Measurements from ENCODE around the gene EXTL1.
A peak's percentile ranks its signal among the peaks of the same experiment; 100 is the strongest.
"Not testable (repeated sequence)": the region's sequence is repeated elsewhere in the genome, so short reads cannot be mapped to it uniquely, and the experiment has no call there.

Gene EXTL1, protein sequence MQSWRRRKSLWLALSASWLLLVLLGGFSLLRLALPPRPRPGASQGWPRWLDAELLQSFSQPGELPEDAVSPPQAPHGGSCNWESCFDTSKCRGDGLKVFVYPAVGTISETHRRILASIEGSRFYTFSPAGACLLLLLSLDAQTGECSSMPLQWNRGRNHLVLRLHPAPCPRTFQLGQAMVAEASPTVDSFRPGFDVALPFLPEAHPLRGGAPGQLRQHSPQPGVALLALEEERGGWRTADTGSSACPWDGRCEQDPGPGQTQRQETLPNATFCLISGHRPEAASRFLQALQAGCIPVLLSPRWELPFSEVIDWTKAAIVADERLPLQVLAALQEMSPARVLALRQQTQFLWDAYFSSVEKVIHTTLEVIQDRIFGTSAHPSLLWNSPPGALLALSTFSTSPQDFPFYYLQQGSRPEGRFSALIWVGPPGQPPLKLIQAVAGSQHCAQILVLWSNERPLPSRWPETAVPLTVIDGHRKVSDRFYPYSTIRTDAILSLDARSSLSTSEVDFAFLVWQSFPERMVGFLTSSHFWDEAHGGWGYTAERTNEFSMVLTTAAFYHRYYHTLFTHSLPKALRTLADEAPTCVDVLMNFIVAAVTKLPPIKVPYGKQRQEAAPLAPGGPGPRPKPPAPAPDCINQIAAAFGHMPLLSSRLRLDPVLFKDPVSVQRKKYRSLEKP

GRCh38 chr1:26021647-26022403 is at the start of gene EXTL1:
Gene EXTL1 (plus strand): TSS chr1:26021775. CDS start chr1:26022647, 872 bp downstream.
- no peak for DNase-seq (ENCODE audit: low read depth in 1 of 2, low spot score in 1 of 2)

DNA sequence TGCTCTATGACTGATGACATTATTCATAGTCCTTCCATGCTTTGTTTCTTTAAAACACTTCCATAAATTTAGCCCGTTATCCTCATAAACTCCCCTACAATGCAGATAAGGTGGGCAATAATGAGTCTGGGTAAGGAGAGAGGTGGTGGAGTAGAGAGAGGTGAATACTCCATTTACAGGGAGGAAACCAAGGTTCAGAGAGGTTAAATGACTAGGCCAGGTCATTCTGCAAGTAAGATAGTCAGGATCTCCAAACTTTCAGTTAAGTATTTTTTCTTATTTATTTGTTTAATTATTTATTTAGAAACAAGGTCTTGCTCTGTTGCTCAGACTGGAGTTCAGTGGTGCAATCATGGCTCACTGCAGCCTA is 49.8 kb upstream of the EXTL1 start:
- DNase-seq (ENCODE audit: low read depth in 1 of 2, low spot score in 1 of 2): no peak

DNA sequence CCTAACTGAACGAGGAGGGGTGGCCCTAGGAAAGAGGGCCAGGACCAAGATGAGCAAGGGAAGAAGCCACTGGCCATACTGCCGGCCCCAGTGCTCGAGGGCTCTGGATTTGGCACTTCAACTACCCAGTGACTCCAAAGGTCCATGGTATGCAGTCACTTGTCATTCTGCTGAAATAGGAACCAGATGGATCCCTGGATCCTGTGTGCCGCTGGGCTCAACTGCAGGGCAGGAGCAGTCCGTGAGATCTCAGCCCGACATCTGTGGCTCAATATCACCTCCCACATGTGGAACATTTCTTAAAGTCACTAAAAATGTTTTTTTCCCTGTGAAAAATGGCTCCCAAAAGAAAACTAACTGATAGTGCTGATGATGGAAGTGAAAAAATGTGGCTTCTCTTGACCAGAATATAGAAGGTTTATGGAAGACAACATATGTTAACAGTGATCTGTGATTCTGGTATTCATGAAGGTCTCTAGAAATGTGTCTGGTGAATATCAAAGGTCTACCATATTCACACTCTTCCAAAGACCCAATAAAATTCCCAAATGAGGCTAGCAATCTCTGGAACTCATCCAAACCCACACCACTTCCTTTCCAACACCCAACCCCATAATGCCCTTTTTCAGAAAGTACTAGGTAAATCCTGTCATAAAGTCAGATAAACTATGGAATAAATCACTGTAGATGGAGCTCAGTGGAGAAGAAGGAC is 47.8 kb upstream of the EXTL1 start:
- DNase-seq (ENCODE audit: low read depth in 1 of 2, low spot score in 1 of 2): no peak

DNA sequence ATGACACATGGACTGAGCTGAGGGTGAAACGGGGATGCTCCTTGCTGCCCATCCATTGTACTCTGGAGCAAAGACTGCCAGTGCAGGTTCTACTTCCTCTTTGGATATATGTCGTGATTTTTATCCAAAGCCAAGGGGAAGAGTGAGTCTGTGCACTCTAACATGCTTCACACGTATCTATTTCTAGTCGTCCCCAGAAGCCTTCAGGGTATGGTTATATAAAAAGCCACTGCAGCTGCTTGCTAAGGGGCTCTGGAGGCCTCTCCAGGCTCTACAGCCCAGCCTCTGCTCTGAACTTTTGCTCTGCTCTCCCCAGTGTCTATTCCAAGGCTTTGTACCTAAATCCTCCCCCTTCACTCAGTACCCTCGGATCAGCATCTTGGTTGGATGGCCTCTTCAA is 43.8 kb upstream of the EXTL1 start:
- no peak for DNase-seq (ENCODE audit: low read depth in 1 of 2, low spot score in 1 of 2)

GRCh38 chr1:25978403-25978802 is 43.2 kb upstream of the EXTL1 start:
- no peak for DNase-seq (ENCODE audit: low read depth in 1 of 2, low spot score in 1 of 2)

- no peak for DNase-seq (ENCODE audit: low read depth in 1 of 2, low spot score in 1 of 2)
Measured at GRCh38 chr1:25979210-25979609, 42.4 kb upstream of the EXTL1 start.

GRCh38 chr1:25985171-25985570 is 36.4 kb upstream of the EXTL1 start:
- DNase-seq (ENCODE audit: low read depth in 1 of 2, low spot score in 1 of 2): no peak

GRCh38 chr1:25985670-25986069 is 35.9 kb upstream of the EXTL1 start:
- no peak for DNase-seq (ENCODE audit: low read depth in 1 of 2, low spot score in 1 of 2)

DNA sequence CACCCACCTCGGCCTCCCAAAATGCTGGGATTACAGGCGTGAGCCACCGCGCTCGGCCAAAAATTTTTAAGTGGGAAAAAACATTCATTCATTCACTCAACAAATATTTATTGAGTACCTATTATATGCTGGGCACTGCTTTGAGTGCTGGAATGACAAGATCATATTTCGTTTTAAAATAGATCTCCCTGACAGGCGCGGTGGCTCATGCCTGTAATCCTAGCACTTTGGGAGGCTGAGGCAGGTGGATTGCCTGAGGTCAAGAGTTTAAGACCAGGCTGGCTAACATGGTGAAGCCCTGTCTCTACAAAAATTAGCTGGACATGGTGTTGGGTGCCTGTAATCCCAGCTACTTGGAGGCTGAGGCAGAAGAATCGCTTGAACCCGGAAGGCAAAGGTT is 34.8 kb upstream of the EXTL1 start:
- not testable (repeated sequence) for DNase-seq (ENCODE audit: low read depth in 1 of 2, low spot score in 1 of 2)

GRCh38 chr1:25987951-25988350 is 33.6 kb upstream of the EXTL1 start:
- no peak for DNase-seq (ENCODE audit: low read depth in 1 of 2, low spot score in 1 of 2)

- DNase-seq (ENCODE audit: low read depth in 1 of 2, low spot score in 1 of 2): no peak
Measured at GRCh38 chr1:25989440-25990234, 31.9 kb upstream of the EXTL1 start.

DNA sequence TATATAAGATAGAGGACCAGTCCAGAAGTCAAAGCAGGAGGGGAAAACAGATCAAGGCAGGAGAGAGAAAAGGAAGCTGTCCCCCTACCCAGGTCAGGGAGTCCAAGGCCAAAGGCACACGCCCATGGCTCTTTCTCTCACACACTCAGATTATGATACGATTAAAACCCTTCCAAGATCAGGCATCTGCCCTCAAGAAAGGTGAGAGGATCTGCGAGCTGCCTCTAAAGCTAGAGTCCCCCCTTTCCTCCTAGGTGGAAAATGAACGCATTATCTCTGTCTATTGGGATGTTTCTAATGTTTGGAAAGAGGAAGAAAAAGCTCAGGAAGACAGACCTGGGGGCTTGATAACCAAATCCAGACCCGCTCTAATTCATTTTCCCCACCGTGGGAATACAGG is 31.3 kb upstream of the EXTL1 start:
- no peak for DNase-seq (ENCODE audit: low read depth in 1 of 2, low spot score in 1 of 2)

DNA sequence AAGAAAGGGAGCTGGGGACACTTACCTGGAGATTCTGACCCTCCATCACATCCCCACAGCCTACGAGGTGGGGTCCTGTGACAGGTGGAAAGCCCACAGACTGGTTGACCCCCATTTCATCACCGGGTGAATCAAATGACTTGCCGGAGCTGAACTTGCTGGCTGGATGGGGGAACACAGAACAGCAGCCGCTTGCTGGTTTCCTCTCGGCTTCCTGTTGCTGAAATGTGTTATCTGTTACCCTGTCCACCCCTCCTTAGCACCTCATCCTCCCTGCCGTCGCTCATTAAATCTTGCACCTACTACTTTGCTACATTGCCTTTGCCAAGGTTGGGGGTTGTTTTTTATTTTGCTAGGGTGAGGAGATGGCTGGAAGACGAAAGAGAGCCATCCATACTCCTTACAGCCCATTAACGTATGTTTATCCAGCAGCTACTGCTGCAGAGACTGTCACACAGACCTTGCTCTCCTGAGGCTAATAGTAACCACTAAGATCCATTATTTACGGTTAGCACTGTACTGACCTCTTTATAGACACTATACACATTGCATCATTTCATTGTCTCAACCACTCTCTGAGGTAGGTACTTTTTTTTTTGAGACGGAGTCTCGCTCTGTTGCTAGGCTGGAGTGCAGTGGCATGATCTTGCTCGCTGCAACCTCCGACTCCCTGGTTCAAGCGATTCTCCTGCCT is 30.7 kb upstream of the EXTL1 start:
- peak in 1 of 2 donors; percentile 12 for DNase-seq (ENCODE audit: low read depth in 1 of 2, low spot score in 1 of 2)

DNA sequence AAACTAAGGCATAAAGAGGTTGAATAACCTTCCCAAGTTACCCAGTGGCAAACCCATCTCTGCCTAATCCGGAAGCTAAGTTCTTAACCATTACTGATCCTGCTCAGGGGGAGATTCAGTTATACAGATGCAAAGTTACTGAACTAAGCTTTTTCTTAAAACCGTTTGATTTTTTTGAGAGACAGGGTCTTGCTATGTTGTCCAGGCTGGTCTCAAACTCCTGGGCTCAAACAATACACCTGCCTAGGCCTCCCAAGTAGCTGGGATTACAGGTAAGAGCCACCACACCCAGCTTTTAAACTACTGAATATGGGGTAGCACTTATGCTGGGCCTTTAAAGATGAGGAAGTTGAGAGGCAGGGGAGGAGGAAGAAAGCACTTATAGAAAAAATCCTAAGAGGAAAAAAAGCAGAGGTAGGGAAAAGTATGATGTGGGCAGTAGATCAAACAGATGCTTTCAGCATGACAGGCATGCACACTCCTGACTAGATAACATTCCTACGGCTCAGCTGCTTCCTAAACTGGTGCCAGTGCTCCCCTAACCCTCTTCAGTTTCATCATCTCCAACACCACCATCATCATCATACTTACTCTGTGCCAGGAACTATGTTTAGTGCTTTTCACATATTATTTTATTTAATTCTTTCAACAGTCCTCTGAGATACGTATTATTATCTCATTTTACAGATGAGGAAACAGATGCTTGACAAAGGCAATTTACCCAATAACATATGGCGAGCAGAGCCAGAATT is 29.5 kb upstream of the EXTL1 start:
- no peak for DNase-seq (ENCODE audit: low read depth in 1 of 2, low spot score in 1 of 2)

GRCh38 chr1:25992689-25993171 is 28.8 kb upstream of the EXTL1 start:
- DNase-seq (ENCODE audit: low read depth in 1 of 2, low spot score in 1 of 2): no peak

DNA sequence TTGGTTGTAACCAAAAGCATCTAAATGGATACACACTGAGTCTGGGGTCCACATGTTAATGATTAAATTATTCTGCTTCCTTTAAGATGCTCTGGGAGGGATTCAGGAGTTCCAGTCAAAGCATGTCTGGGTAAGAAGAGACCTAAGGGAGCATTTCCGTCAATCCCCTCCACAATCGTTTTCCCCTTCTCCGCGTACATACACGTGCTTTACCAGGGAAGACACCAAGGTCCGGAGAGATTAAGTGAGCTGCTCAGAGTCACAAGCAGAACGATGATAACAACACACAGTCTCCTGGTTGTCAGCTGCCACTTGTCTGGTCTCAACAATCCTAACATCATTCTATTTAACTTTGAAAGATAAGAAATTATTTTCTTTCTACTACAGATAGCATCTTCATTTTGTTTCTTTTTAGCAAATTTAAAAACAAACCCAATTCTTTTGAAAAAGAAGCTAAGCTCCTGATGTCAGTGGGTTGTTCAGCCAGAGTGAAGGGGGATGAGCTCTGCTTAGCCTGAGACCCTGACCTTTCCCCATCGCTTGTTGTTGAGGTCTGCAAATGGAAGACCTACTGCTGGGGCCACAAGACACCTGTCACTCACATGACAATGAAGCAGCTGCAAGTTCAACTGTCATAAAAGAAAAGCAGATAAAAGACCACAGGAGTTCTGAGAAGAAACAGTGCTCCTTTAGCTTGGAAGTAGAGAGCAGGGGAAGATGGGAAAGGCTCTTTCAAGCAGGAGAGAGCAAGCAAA is 28.2 kb upstream of the EXTL1 start:
- DNase-seq (ENCODE audit: low read depth in 1 of 2, low spot score in 1 of 2): no peak

- no peak for DNase-seq (ENCODE audit: low read depth in 1 of 2, low spot score in 1 of 2)
Measured at GRCh38 chr1:25994402-25995150, 27.0 kb upstream of the EXTL1 start.

All from stimulated activated CD4-positive, alpha-beta T cell treated with anti-CD3 and anti-CD28 coated beads, Interleukin-15, amount 100 ng/mL, for 1 hour (primary cell).